AG04449 (cell line): ENCODE results near the gene FGF1.
A peak's percentile ranks its signal among the peaks of the same experiment; 100 is the strongest.

Experiments used
- CTCF ChIA-PET: fragments of 350-600 bp; formaldehyde crosslinking; extraction: SDS; loops from one replicate; lab custom pipeline; 2021; ENCODE audit warnings: antibody characterized with exemption; lab: Yijun Ruan, JAX
- POLR2A ChIA-PET: fragments of 400-600, 350-600 bp; formaldehyde crosslinking; extraction: SDS; loops from one replicate; lab custom pipeline; 2020; ENCODE audit warnings: antibody characterized with exemption, inconsistent platforms; lab: Yijun Ruan, JAX
- DNase-seq: peaks from one replicate; pipeline ENCODE4 v3.0.0-alpha.2; 2010; ENCODE audit warnings: low read depth, low spot score
- H3K4me3 ChIP-seq: 2 replicates; pipeline ENCODE4 v1.5.1; 2011; ENCODE audit warnings: low read depth, mild to moderate bottlenecking, control low read depth, low read length
- CTCF ChIP-seq: IDR thresholded peaks from one replicate; pipeline ENCODE4 v1.5.1; 2011; ENCODE audit warnings: mild to moderate bottlenecking, moderate library complexity, low read length, control low read depth, inconsistent platforms; ENCODE audit not compliant: insufficient read depth; ENCODE audit errors: missing control alignments

The FGF1 gene

GRCh38 chr5:142611154-142611553, 74.7 kb downstream of the FGF1 start:
- H3K4me3 ChIP-seq = no peak overlapping the region
- POLR2A ChIA-PET = no interaction called here
- peak; percentile 94 for TF ChIP-seq CTCF
- no peak for DNase-seq
- CTCF ChIA-PET = interaction anchor here (0.7 to 24.8 kb wide), 35 partner anchors 9 to 600 kb away, joined by 3 to 533 read pairs (median 6); partner anchors contain the start of gene FGF1

- DNase-seq = no peak
- ChIA-PET CTCF (interaction anchor here (0.8 to 24.8 kb wide), 30 partner anchors 8 to 458 kb away, joined by 3 to 533 read pairs (median 7); partner anchors contain the start of gene FGF1), POLR2A (no interaction called here)
- H3K4me3 ChIP-seq = no peak overlapping the region
- no peak for TF ChIP-seq CTCF
Observed at GRCh38 chr5:142610176-142611001, 75.5 kb downstream of the FGF1 start.

GRCh38 chr5:142609142-142609541, 76.7 kb downstream of the FGF1 start:
- ChIA-PET CTCF (interaction anchor here (1.0 to 24.8 kb wide), 8 partner anchors 9 to 272 kb away, joined by 3 to 533 read pairs (median 6); no protein-coding TSS in a partner anchor), POLR2A (no interaction called here)
- DNase-seq = no peak
- no peak overlapping the region for H3K4me3 ChIP-seq
- no peak for TF ChIP-seq CTCF

- no peak for DNase-seq
- ChIA-PET CTCF (interaction anchor here (1.3 to 24.8 kb wide), 4 partner anchors 9 to 108 kb away, joined by 5 to 533 read pairs (median 140); no protein-coding TSS in a partner anchor), POLR2A (no interaction called here)
- no peak for TF ChIP-seq CTCF
- H3K4me3 ChIP-seq = no peak overlapping the region
Observed at GRCh38 chr5:142608081-142608480, 77.8 kb downstream of the FGF1 start.

GRCh38 chr5:142605611-142606010, 80.3 kb downstream of the FGF1 start:
- no peak for DNase-seq
- no peak overlapping the region for H3K4me3 ChIP-seq
- ChIA-PET CTCF (interaction anchor here (0.7 to 24.8 kb wide), 8 partner anchors 9 to 453 kb away, joined by 3 to 533 read pairs (median 6); no protein-coding TSS in a partner anchor), POLR2A (interaction anchor here (0.6 to 1.1 kb wide), 2 partner anchors 29 to 282 kb away, joined by 3 to 4 read pairs; no protein-coding TSS in a partner anchor)
- no peak for TF ChIP-seq CTCF

- POLR2A ChIA-PET = no interaction called here
- TF ChIP-seq CTCF = no peak
- no peak for DNase-seq
- CTCF ChIA-PET = interaction anchor here (0.7 to 24.8 kb wide), 9 partner anchors 9 to 458 kb away, joined by 3 to 533 read pairs (median 4); no protein-coding TSS in a partner anchor
- H3K4me3 ChIP-seq = no peak overlapping the region
Observed at GRCh38 chr5:142602720-142603245, 83.1 kb downstream of the FGF1 start.
